ENCODE results near the gene NAGLU.

- no peak for TF ChIP-seq POLR2AphosphoS5 (IDR thresholded peaks at IDR 0.05; ENCODE audit: low read depth, low read length)
- TF ChIP-seq POLR2A (IDR thresholded peaks at IDR 0.05; ENCODE audit: low read depth, low read length), result no peak; the same call in 1 of the 2 replicates
Observed at GRCh38 chr17:42548070-42548837, 12.2 kb downstream of the NAGLU start.
